NCI-H2227 (cell line): ENCODE measurements around the gene LTBR.
A peak's percentile ranks its signal among the peaks of the same experiment; 100 is the strongest.
"Not testable (repeated sequence)": the region's sequence is repeated elsewhere in the genome, so short reads cannot be mapped to it uniquely, and the experiment has no call there.

Source experiments
- DNase-seq: peaks from one replicate; lab custom pipeline; 2025; ENCODE audit not compliant: unreplicated experiment; lab: John Stamatoyannopoulos, UW

Gene LTBR

DNA sequence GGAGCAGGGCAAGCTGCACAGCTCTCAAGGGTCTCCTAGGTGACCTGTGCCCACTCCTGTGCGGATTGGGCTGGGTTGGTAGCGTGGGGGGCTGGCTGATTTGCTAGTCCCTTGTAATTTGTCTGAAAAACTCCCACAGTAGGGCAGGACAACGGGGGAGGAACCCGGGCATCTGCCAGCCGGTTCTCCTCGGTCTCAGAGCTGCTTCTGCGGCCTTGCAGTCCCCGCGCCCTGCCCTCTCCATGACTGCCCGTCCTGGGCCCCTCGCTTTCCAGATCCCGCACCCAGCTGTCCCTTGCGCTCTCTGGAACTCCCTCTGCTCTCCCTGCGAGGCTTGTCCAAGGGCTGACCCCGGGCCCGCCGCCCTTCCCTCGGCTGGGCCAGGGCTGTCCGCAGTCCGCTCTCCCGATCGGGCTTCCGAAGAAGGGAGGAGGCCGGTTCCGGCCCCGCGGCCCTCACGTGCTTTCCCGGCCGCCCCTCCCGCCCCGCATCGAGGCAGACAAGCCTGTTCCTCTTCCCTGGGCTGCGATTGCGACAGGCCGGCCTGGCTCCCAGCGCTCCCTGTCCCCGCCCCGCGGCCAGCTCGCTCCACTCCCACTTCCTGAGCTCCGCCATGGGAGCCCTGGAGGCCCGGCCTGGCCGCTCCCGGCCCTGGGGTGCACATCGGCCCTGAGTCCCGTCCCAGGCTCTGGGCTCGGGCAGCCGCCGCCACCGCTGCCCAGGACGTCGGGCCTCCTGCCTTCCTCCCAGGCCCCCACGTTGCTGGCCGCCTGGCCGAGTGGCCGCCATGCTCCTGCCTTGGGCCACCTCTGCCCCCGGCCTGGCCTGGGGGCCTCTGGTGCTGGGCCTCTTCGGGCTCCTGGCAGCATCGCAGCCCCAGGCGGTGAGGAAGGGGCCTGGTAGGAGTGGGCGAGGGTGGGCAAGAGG, at the start of gene LTBR:
Gene LTBR, plus strand, starts transcription at position 591 of the 927 bp plus-strand sequence. Its CDS starts 197 bp downstream, at position 788.
- DNase-seq: no peak

DNA sequence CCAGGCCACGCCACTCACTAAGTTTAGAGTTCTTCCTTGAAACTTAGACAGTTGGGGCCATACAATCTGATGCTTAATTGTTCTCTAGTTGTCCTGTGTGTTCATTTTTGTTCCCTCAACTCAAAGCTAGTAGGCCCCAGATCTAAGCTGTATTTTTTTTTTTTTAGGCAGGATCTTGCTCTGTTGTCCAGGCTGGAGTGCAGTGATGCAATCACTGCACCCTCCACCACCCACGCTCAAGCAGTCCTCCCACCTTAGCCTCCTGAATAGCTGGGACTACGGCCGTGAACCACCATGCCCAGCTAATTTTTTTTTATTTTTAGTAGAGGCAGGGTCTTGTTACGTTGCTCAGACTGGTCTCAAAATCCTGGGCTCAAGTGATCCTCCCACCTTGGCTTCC, 49.6 kb upstream of the LTBR start:
- DNase-seq: no peak

DNA sequence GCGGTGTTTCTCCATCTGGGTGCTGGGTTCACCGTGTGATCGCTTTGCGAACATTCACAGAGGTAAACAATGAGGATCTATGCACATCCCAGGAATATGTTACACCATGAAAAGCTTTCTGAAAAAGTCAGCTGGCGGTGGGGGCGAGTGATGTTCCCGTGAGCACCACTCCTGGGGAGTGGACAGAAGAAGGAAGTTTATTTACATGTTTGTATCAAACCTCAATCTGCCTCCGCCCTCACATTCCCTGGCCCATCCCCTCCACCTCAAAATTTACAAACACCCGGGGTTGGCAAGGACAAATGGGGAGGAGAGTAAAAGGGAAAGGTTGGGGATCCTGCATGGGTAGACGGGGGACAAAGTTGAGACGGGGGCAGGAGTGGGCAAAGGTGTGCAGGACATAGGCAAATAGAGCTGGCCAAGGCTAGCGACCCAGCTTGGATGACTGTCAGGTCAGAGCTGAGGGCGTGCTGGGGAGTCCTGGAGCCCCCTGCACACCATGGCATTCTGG, 49.0 kb upstream of the LTBR start:
- DNase-seq: no peak

- peak; percentile 19 for DNase-seq
Measured at GRCh38 chr12:6335451-6336078, 48.4 kb upstream of the LTBR start.

DNA sequence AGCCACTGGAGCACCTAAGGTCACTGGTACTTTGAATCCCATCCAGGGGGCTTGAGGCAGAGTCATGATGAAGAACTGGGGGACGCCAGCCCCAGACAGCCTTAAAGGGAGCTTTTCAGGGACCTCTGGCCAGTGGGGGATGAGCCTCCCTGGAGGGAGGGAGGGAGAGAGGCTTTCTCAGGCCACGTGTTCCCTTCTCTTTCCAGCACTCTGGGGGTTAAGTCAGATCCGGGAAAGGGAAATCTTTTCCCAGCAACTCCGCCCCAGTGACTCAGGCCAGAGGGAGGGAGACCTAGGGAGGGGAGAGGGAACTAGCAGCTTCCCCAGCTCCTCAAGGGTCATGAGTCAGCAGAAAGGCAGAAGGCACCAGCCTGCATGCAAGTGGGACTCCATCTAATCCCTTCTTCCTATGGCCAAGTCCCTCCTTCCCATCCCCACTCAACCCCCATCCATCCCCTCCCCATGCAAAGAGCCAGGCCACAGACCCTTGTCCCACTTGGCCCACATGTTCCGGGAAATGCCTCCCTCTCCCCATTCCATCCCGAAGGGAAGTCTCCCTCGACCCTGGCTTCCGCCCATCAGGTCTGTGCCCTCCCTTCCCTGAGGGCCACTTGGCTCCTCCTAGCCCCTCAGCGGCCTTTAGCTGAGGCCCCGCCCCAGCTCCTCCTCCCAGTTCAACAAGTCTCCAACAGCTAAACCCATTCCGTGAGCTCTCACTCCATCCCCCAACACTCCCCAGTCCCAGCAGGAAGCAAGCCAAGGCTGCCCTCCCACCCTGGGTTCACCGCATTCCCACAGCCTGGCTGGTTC, 47.7 kb upstream of the LTBR start:
- peak; percentile 81 for DNase-seq

GRCh38 chr12:6336889-6337853, 46.8 kb upstream of the LTBR start:
- DNase-seq: no peak

GRCh38 chr12:6337958-6338433, 46.0 kb upstream of the LTBR start:
- DNase-seq: no peak

- DNase-seq: not testable (repeated sequence)
Measured at GRCh38 chr12:6338536-6338935, 45.4 kb upstream of the LTBR start.

GRCh38 chr12:6338955-6339354, 45.0 kb upstream of the LTBR start:
- no peak for DNase-seq

- no peak for DNase-seq
Measured at GRCh38 chr12:6340032-6340638, 43.8 kb upstream of the LTBR start.

- DNase-seq: no peak
Measured at GRCh38 chr12:6340745-6341416, 43.1 kb upstream of the LTBR start.

DNA sequence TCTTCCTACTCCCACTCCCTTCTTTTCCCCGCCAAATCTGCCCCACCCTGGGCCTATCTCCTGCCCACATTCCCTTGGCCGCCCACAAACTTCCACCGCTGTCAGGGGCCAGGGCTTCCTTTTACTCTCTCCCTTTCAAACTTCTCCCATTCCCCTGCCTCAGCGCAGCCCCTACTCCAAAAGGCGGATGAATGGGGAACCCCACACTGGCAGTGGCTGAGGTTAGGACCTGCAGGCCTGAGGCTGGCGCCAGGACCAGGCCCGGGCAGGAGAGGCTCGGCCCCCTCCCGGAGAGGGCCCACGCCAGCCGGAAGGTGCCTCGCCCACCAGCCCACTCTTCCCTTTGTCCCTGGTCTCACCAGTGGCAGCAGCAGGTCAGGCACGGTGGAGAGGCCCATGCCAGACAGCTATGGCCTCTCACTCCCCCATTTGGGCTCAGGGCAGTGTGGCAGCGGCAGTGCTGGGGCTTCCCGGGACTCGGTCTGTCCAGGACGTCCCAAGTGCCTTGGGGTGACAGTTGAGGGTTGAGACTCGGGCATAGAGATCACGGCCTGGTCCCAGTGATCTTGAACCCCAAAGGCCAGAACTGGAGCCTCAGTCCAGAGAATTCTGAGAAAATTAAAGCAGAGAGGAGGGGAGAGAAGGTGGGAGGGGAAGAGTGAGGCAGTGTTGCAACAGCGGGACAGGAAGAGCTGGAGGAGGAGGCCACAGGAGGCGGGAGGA, 42.4 kb upstream of the LTBR start, which contains the start of gene TNFRSF1A:
Gene TNFRSF1A, minus strand, starts transcription at position 660 of the 723 bp plus-strand sequence. Its CDS starts 262 bp downstream, at position 398.
- DNase-seq: no peak

- peak; percentile 27 for DNase-seq
Measured at GRCh38 chr12:6342140-6342889, 41.6 kb upstream of the LTBR start.

- DNase-seq: no peak
Measured at GRCh38 chr12:6343518-6343917, 40.4 kb upstream of the LTBR start.

DNA sequence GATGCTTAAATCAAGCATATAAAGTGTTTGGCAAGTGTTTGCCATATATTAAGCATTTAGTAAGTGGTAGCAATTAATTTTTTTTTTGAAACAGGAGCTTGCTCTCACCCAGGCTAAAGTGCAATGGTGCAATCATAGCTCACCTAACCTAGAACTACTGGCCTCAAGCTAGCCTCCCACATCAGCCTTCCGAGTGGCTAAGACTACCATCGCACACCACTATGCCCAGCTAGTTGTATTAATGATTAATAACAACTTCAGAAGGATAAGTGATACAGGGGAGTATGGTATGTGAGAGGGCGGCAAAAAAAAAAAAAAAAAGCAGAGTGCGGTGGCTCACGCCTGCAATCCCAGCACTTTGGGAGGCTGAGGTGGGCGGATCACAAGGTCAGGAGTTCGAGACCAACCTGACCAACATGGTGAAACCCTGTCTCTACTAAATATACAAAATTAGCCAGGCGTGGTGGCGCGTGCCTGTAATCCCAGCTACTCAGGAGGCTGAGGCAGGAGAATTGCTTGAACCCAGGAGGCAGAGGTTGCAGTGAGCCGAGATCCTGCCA, 39.8 kb upstream of the LTBR start:
- not testable (repeated sequence) for DNase-seq

GRCh38 chr12:6345319-6346091, 38.5 kb upstream of the LTBR start:
- no peak for DNase-seq
